Measurements from ENCODE around the gene VSX1.

DNA sequence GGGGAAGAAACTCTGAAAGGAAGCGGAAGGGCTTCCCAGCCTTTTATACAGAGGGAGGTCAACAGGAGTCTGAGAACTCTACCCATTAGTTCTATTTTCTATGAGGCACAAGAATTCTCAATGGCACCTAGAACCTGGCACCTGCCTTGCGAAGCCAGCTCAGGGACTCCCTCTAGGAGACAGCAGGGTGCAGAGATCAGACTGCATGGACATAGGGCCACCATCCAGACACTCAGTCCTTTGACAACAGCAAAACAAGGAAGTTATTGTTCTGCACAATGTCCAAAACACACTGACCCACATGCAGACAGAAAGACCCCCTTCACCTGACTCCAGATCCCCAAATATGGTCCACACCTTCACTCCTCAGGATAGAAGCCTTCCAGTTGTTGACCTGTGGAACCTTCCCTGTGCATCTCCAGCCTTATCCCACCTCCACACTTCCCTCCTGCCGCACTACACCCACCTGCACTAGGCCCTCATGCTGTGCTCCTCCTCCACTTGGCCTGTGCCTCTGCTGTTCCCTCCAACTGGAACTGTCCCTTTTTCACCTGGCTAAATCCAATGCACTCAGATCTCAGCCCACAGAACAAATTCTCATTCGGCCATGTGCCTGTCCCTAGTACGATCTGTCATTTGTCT lies 51.8 kb downstream of the VSX1 start:
- TF ChIP-seq NCOR1 (IDR thresholded peaks at IDR 0.05) (no peak), RBBP5 (IDR thresholded peaks at IDR 0.05; ENCODE audit: borderline replicate concordance, insufficient read depth, low read length, poor library complexity, severe bottlenecking) (no peak), PHF8 (IDR thresholded peaks at IDR 0.05; ENCODE audit: borderline replicate concordance, low read length) (no peak), CTCF (IDR thresholded peaks at IDR 0.05 in 2 of 3, conservative IDR thresholded peaks at IDR 0.05 in 1 of 3; ENCODE audit: insufficient read depth in 2 of 3, low read depth in 1 of 3, low read length in 3 of 3) (no peak)

Data from K562 (cell line).